Hippocampal formation (tissue), 2 donors: ENCODE measurements around the gene UBE3C.
A peak's percentile ranks its signal among the peaks of the same experiment; 100 is the strongest.

Source experiments
- DNase-seq, 2 donors: peaks; one replicate each; lab custom pipeline; 2025; lab: John Stamatoyannopoulos, UW

UBE3C gene

DNA sequence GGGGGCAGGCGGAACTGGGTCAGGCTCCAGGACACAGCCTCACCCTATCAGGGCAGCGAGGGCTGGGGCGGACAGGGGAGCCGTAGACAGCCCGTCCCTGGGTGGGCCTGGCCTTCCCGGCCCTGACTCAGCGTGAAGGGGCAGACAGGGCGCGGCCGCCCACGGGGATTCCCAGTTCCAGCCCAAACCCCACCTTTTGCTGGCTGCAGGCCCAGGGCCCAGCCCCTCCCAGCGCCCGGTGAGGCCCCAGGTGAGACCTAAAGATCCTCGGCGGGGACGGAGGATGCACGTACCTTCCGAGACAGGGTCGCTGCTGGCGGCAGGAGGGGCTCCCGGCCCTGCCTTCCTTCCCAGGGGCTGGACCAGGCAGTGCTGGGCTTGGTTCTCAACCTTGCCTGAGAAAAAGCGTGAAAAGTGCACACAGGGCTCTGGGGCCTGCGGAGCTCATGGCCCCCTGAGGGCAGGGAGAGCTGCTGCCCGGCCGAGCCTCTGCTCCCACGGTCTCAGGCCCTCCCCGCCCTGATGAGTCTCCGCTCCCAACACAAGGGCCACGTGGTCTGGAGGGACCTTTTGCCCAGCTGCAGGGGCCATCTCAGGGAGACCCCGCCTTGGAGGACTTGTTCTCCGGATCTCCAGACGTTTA, 154.2 kb downstream of the UBE3C start:
- no peak for DNase-seq

DNA sequence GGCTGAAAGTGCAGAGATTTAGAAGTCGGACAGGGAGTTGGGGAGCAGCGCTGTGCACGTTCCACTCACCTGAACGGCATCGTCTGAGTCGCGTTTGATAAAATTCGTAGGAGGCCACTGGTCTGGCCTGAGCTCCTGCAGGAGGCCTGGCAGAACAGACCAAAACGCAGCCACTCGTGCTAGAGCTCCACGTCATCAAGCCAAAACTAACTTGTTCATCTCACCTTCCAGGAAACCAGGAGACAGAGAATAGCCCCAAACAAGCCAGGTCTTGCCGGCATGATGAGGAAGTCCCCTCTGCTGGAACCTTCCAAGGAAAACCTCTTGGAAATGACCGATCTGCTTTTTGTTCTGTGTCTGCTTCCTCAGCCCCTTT, 154.7 kb downstream of the UBE3C start:
- no peak for DNase-seq

DNA sequence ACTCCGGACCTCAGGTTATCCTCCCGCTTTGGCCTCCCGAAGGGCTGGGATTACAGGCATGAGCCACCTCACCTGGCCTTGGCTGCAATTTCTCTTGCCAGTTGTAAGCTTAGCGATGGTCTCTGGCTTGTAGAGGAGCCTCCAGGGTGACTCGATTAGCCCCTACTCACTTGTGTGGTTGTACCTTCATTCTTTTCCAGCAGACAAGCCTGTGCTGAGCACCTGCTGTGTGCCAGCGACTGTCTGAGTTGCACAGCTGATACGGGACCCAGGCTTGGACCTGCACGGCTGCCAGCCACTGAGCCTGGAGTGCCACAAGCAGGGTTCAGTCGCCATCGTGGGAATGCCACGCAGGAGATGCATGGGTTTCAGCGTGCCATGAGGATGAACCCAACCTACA, 156.0 kb downstream of the UBE3C start:
- no peak for DNase-seq

DNA sequence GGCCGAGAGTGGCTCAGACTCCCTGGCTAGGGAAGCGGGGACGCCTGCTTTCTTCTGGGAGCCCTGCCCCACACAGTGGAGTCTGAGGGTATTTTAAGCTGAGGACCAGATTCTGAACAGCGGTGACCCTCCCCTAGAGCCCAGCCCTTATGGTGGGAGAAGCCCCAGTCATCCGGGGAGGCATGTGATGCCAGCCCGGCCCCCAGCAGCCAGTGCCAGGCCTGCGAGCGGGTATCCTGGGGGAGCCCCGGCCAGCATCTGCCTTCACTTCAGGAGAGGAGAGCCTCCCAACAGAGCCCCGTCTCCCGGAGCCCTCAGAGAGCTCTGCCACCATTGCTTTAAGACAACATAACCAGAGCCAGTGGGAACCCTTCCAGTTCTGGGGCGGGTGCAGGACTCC, 156.6 kb downstream of the UBE3C start:
- no peak for DNase-seq

DNA sequence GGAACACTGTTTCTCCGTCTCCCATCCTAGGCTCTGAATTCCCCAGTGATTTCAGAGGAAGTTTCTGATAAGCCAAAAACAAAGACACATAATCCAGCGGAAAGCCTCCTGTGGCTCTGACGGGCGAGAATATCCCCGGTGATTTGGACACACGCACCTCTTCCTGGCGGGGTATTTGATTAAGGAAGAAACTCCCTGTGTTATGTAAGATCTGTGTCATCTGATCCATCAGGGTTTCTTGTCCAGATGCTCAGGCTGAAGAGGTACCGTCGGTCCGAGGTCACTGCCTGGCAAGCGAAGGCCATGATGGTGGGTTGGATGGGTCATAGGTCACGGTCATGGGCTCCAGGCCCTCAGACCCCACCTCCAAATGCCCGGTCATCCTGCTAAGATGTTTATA, 158.5 kb downstream of the UBE3C start:
- DNase-seq: no peak

DNA sequence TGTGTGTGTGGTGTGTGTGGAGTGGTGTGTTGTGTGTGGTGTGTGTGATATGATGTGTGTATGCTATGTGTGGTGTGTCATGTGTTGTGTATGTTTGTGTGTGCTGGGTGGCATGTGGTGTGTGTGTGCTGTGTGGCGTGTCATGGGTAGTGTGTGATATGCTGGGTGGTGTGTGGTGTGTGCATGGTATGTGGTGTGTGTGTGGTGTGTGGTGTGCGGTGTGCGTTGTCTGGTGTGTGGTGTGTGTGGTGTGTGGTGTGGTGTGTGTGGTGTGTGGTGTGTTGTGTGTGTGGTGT, 160.5 kb downstream of the UBE3C start:
- DNase-seq: no peak

DNA sequence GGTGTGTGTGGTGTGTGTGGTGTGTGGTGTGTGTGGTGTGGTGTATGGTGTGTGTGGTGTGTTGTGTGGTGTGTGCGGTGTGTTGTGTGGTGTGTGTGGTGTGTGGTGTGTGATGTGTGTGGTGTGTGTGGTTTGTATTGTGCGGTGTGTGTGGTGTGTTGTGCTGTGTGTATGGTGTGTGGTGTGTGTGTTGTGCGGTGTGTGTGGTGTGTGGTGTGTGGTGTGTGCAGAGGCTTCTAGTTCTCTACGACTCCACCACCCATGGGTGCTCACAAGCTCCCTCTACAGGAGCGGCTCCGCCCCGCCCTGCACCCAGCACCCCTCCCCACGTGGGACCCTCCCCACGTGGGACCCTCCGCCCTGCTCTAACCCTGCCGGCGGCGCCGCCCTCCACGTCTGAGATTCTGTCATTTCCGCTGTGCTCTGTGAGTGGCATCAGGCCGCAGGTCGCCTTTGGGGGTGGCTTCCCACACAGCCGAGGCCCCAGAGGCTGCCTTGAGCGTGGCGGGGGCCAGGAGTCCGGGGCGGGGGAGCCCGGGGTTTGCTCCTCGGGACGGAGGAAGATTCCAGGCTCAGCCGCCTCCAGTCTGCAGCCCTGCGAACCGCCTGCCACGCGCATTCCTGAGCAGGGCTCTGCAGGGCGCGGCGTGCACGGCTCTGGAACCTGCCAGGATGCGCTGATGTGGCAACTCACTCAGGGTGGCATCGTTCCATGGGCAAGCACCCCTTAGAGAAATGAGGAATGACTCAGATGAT, 161.1 kb downstream of the UBE3C start:
- no peak for DNase-seq

DNA sequence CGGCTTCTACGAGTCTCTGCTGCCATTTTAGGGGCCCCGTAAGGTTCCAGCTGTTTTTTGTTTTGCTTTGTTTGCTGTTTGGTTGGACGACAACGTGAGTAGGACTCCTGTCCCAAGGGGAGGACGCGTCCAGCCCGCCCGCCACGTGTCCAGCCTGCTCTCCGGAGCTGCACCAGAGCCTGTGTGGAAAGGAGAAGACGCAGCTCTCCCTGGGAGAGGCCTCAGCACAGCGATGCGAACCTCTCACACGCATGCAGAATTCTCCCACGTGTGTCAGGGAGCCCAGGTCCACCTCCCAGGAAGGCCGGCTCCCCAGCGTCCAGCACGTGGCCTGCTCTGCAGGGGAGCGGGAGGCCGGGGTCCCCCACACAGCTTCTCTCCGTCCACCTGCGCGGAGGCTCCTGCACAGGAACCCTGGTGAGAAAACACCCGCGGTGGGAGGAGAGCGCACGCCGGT, 161.7 kb downstream of the UBE3C start:
- DNase-seq: no peak

DNA sequence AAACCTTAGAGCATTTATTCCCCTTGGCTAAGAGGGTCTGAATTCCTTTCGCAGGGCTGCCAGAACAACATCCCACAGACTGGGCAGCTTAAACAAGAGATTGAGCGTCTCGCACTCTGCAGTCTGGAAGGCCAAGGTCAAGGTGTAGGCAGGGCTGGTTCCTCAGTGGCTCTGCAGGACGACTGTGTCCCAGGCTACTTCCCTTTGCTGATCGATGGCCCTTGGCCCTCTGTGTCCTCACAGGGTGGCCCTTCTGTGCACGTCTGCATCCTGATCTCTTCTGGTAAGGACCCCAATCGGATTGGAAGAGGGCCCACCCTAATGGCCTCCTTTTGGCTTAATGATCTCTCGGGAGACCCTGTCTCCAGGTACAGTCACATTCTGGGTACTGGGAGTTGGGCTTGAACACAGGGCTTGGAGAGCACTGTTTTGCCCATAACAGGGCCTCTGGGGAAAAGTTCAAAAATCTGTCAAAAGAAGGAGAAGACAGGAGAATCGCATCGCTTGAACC, 162.9 kb downstream of the UBE3C start:
- no peak for DNase-seq

DNA sequence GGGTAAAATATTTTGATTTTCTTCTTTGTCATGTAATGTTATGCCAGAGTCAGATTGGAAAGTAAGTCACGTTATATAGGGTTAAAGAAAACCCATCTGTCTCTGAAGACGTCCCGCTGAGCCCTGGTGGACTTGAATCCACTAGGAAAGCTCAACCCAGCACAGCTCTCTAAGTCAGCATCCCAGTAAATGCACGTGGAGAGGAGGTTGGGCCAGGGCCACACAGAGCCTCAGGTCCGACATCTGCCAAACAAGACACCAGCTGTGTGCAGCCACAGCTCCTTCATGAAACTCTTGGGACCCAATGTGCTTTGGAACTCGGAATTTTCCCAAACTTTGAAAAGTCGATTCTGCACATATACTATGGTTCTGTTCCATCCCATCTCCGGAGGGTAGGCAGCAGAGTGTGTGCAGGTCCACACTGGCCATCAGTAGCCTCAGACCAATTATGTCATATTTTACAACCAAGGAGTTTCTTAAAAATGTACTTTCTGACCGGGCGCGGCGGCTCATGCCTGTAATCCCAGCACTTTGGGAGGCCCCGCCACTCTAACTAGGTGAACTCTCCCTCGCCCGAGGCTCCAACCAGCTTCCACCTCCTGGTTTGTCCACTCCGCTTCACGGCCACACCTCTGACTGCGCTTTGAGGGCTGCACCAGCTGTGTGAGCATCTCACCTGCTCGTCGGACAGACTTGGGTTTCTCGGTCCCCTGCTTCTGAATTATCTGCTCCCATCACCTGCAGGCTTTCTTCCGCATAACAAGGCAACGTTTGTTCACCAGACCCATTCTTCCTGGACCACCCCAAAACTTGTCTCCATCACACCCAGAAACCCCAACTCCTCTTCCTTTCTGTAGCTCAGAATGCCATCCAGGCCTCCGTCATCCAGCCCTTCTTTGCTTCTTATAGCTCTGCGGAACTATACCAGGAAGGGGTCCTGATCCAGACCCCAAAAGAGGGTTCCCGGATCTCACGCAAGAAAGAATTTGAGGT, 168.4 kb downstream of the UBE3C start:
- no peak for DNase-seq

DNA sequence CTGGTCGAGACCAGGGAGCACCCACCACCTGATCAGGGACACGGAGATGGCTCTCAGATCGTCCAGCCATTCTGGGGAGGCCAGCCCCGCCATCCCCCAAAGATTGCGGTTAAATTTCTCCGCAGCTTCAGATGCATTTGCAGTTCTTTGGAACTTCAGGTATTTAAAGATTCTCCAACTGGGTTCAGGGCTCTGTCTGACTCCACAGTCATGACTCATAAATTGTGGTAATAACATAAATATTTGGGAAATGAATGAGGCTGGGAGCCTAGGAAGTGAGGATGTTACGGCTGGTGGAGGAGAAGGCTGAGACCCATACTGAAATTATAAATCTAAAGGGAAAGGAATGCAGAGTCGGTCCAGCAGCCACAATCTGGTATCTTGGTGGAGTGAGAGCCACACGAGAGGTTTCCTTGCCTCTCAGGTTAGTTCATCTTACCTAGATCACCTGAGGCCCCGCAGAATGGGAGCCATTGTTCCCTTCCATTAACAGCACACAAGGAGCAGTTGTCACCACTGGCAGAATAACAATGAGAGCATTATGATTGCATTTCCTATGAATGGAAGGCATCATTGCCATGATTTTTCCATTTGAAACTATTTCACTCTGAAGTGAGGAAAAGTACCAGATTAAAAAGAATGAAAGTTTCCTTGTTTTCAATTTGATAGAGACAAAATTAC, 171.4 kb downstream of the UBE3C start:
- DNase-seq: peak in 1 of 2 donors; percentile 27

DNA sequence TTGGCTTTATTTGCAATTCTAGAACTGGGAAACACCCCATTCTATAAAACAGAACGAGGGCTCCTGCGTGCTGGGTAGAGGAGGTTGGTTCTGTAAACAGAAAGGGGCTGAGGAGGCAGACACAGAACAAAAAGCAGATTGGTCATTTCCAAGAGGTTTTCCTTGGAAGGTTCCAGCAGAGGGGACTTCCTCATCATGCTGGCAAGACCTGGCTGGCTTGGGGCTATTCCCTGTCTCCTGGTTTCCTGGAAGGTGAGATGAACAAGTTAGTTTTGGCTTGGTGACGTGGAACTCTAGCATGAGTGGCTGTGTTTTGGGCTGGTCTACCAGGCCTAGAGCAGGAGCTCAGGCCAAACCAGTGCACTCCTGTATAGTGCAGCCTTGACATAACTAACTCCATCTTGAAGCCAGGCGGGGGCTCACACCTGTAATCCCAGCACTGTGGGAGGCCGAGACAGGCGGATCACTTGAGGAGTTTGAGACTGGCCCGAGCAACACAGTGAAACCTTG, 172.0 kb downstream of the UBE3C start:
- DNase-seq: no peak

DNA sequence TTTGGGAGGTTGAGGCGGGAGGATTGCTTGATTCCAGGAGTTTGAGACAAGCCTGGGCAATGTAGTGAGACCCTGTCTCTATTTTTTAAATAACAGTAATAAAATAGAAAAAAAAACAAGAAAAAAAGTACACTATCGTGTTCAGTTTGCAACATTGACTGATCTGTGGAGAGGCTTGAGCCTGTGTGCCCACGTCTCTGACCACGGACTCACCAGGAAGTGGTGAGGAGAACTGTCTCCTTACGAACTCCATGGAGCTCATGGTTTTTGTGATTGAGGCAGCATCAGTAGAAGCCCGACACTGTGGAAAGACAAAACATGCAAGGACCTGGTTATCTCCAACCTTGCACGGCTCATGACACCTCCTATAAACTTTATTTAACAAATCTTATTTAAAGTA, 174.2 kb downstream of the UBE3C start:
- no peak for DNase-seq

DNA sequence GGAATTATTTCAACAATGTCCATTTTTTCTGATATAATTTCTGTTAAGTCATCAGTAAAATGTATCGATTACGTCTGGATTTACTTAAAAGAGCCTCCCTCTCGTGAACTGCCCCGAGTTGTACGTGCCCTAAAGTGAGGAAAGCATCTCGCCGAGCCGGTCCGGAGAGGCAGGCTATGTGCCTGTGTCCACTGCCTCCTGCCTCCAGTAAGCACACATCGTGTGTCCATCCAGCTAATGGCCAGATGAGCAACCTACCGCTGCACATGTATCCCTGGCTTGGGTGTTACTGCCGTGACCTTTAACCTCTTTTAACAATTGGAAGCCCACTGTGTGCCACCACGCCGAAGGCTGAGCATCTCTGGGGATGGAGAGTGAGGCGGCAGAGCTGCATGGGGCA, 174.9 kb downstream of the UBE3C start:
- DNase-seq: no peak

DNA sequence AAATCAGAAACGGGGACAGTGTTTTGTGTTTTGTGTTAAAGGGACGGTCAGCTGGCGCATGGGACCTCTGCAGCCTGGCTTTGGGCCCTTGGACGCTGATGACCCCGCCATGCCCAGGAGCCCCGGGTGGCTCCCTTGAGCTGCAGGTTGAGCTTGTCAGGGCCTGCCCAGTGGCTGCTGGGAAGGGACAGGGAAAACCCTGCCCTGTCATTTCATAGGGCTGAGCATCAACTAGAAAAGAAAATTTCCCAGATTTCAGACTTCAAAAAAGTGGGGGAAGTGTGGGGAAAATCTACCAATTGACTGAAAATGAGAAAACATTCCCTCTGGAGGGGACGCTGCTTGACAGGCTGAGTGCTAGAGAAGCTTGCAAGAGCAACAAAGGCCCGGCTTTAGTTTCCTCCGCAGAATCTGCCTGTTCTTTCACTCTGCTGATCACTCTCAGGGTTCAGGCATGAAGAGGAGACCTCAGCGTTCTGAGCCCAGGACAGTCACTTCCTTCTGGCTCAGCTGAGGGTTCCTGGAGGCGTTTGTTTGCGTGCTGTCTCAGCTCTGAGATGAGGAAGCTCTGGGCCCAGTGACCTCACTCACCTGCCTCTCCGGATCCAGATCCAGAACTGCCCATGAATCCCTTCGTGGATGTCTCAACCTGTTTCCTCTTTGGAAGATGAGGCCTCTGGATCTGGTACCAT, 179.4 kb downstream of the UBE3C start:
- DNase-seq: no peak
